Trophoblast cell (in vitro differentiated cells and primary cell): Measurements from ENCODE around the gene DLGAP1.

Experiments
- DNase-seq, 2 donors: peaks; one replicate each; pipeline ENCODE4 v3.0.0-alpha.2; 2016
- H2AFZ ChIP-seq: 2 replicates; pipeline ENCODE4 v1.6.1; 2013; ENCODE audit warnings: low read length, moderate library complexity, mild to moderate bottlenecking; ENCODE audit not compliant: insufficient read depth, poor library complexity
- H2AK5ac ChIP-seq: 2 replicates; pipeline ENCODE4 v1.6.1; 2013; ENCODE audit warnings: mild to moderate bottlenecking, low read length
- H2BK120ac ChIP-seq: 2 replicates; pipeline ENCODE4 v1.6.1; 2013; ENCODE audit warnings: low read length, mild to moderate bottlenecking, moderate library complexity; ENCODE audit not compliant: insufficient read depth, poor library complexity
- H2BK12ac ChIP-seq: 2 replicates; pipeline ENCODE4 v1.6.1; 2013; ENCODE audit warnings: mild to moderate bottlenecking, low read length, moderate library complexity
- H2BK5ac ChIP-seq: 2 replicates; pipeline ENCODE4 v1.6.1; 2013; ENCODE audit warnings: low read length, low read depth, moderate library complexity, mild to moderate bottlenecking; ENCODE audit not compliant: poor library complexity
- H3K14ac ChIP-seq: 2 replicates; pipeline ENCODE4 v1.6.1; 2013; ENCODE audit warnings: mild to moderate bottlenecking, low read length
- H3K18ac ChIP-seq: 2 replicates; pipeline ENCODE4 v1.6.1; 2013; ENCODE audit warnings: mild to moderate bottlenecking, low read length
- H3K23ac ChIP-seq: 2 replicates; pipeline ENCODE4 v1.6.1; 2013; ENCODE audit warnings: low read length
- H3K27ac ChIP-seq: 2 replicates; pipeline ENCODE4 v1.5.1; 2013; ENCODE audit warnings: low read depth, mild to moderate bottlenecking, inconsistent platforms, low read length, moderate library complexity
- H3K27me3 ChIP-seq: 2 replicates; pipeline ENCODE4 v1.6.1; 2013; ENCODE audit warnings: inconsistent platforms, mild to moderate bottlenecking, low read length, moderate library complexity; ENCODE audit not compliant: insufficient read depth
- H3K36me3 ChIP-seq, 2 experiments: 1 replicate in 1 of 2; 2 replicates in 1 of 2; pipeline ENCODE4 v1.6.1; 2013; ENCODE audit warnings: low read length in 2 of 2, mild to moderate bottlenecking in 2 of 2, moderate library complexity in 1 of 2; ENCODE audit not compliant: insufficient read depth in 2 of 2, control insufficient read depth in 1 of 2
- H3K4ac ChIP-seq: 2 replicates; pipeline ENCODE4 v1.6.1; 2013; ENCODE audit warnings: low read depth, mild to moderate bottlenecking, low read length, moderate library complexity
- H3K4me1 ChIP-seq, 2 experiments: 1 replicate in 1 of 2; 2 replicates in 1 of 2; pipeline ENCODE4 v1.6.1; 2013; ENCODE audit warnings: low read length in 2 of 2, mild to moderate bottlenecking in 2 of 2, moderate library complexity in 1 of 2; ENCODE audit not compliant: insufficient read depth in 2 of 2, control insufficient read depth in 1 of 2
- H3K4me2 ChIP-seq: 2 replicates; pipeline ENCODE4 v1.6.1; 2013; ENCODE audit warnings: inconsistent platforms, mild to moderate bottlenecking, low read length, moderate library complexity
- H3K4me3 ChIP-seq: 2 replicates; pipeline ENCODE4 v1.5.1; 2013; ENCODE audit warnings: mild to moderate bottlenecking, low read depth, low read length, inconsistent platforms
- H3K79me1 ChIP-seq: one replicate; pipeline ENCODE4 v1.6.1; 2013; ENCODE audit warnings: low read length
- H3K79me2 ChIP-seq: 2 replicates; pipeline ENCODE4 v1.6.1; 2013; ENCODE audit warnings: low read length, mild to moderate bottlenecking; ENCODE audit not compliant: control insufficient read depth, insufficient read depth, poor library complexity
- H3K9ac ChIP-seq: 2 replicates; pipeline ENCODE4 v1.6.1; 2013; ENCODE audit warnings: mild to moderate bottlenecking, low read length
- H3K9me3 ChIP-seq: 2 replicates; pipeline ENCODE4 v1.6.1; 2013; ENCODE audit warnings: low read depth, mild to moderate bottlenecking, control low read depth, inconsistent platforms, low read length; ENCODE audit not compliant: insufficient read depth
- H4K12ac ChIP-seq: 2 replicates; pipeline ENCODE4 v1.6.1; 2013; ENCODE audit warnings: low read depth, mild to moderate bottlenecking, low read length, moderate library complexity
- H4K8ac ChIP-seq: 2 replicates; pipeline ENCODE4 v1.6.1; 2013; ENCODE audit warnings: low read depth, mild to moderate bottlenecking, low read length, moderate library complexity
- H4K91ac ChIP-seq: one replicate; pipeline ENCODE4 v1.6.1; 2013; ENCODE audit warnings: low read depth, mild to moderate bottlenecking, low read length, moderate library complexity
- WGBS: extraction: QIAGEN DNeasy Blood & Tissue Kit; methylation state at CpG from one replicate; pipeline ENCODE4 v1.1.7; 2013; ENCODE audit warnings: missing lambda C conversion rate; ENCODE audit not compliant: insufficient read length, insufficient coverage; ENCODE audit errors: extremely low coverage; 5-methylcytosine and 5-hydroxymethylcytosine counted together

DLGAP1 gene

GRCh38 chr18:3480827-3481573, 974.1 kb downstream of the DLGAP1 start:
- H4K12ac ChIP-seq = no peak overlapping the region
- H3K4ac ChIP-seq = no peak overlapping the region
- no peak overlapping the region for H4K8ac ChIP-seq
- no peak overlapping the region for H2BK120ac ChIP-seq
- H3K18ac ChIP-seq = no peak overlapping the region
- no CpG with 5 or more reads among the region's 5 CpGs for WGBS
- peaks cover 0 to 2% of the 10 kb centered on the region in 2 experiments for H3K4me1 ChIP-seq
- H4K91ac ChIP-seq = no peak overlapping the region
- H3K9ac ChIP-seq = no peak overlapping the region
- H3K9me3 ChIP-seq = no peaks in the 10 kb centered on the region
- no peak overlapping the region for H3K23ac ChIP-seq
- no peak overlapping the region for H3K4me2 ChIP-seq
- H3K27ac ChIP-seq = no peak overlapping the region
- no peaks in the 10 kb centered on the region for H3K36me3 ChIP-seq
- H3K79me1 ChIP-seq = no peaks in the 10 kb centered on the region
- no peaks in the 10 kb centered on the region for H3K27me3 ChIP-seq
- no peak overlapping the region for H2BK5ac ChIP-seq
- no peak for DNase-seq
- no peak overlapping the region for H3K4me3 ChIP-seq
- H3K79me2 ChIP-seq = no peaks in the 10 kb centered on the region
- no peak overlapping the region for H2AK5ac ChIP-seq
- H2BK12ac ChIP-seq = no peak overlapping the region
- no peak overlapping the region for H3K14ac ChIP-seq
- no peak overlapping the region for H2AFZ ChIP-seq

GRCh38 chr18:3479978-3480509, 975.1 kb downstream of the DLGAP1 start:
- no peak for DNase-seq
- no peaks in the 10 kb centered on the region for H3K9me3 ChIP-seq
- H3K23ac ChIP-seq = no peak overlapping the region
- no peak overlapping the region for H2BK5ac ChIP-seq
- no peak overlapping the region for H3K4me2 ChIP-seq
- no peak overlapping the region for H3K4me3 ChIP-seq
- H2BK120ac ChIP-seq = no peak overlapping the region
- H3K4me1 ChIP-seq = peaks cover 0 to 2% of the 10 kb centered on the region in 2 experiments
- no peak overlapping the region for H3K9ac ChIP-seq
- no peak overlapping the region for H4K12ac ChIP-seq
- no peaks in the 10 kb centered on the region for H3K27me3 ChIP-seq
- no peaks in the 10 kb centered on the region for H3K79me1 ChIP-seq
- no peak overlapping the region for H2BK12ac ChIP-seq
- H3K14ac ChIP-seq = no peak overlapping the region
- H3K18ac ChIP-seq = no peak overlapping the region
- no CpG with 5 or more reads among the region's 5 CpGs for WGBS
- H2AK5ac ChIP-seq = no peak overlapping the region
- no peak overlapping the region for H3K27ac ChIP-seq
- no peaks in the 10 kb centered on the region for H3K36me3 ChIP-seq
- H3K4ac ChIP-seq = no peak overlapping the region
- H4K91ac ChIP-seq = no peak overlapping the region
- H4K8ac ChIP-seq = no peak overlapping the region
- no peak overlapping the region for H2AFZ ChIP-seq
- no peaks in the 10 kb centered on the region for H3K79me2 ChIP-seq

GRCh38 chr18:3478262-3478978, 976.7 kb downstream of the DLGAP1 start:
- H4K8ac ChIP-seq = no peak overlapping the region
- H2BK120ac ChIP-seq = no peak overlapping the region
- no peak overlapping the region for H3K4me2 ChIP-seq
- H2BK12ac ChIP-seq = no peak overlapping the region
- H3K36me3 ChIP-seq = no peaks in the 10 kb centered on the region
- no peak overlapping the region for H3K27ac ChIP-seq
- no peak overlapping the region for H2AK5ac ChIP-seq
- H3K9ac ChIP-seq = no peak overlapping the region
- H2AFZ ChIP-seq = no peak overlapping the region
- peaks cover 1% of the 10 kb centered on the region for H3K9me3 ChIP-seq
- H3K79me1 ChIP-seq = no peaks in the 10 kb centered on the region
- H4K12ac ChIP-seq = no peak overlapping the region
- H3K4ac ChIP-seq = no peak overlapping the region
- H3K27me3 ChIP-seq = no peaks in the 10 kb centered on the region
- H2BK5ac ChIP-seq = no peak overlapping the region
- no peaks in the 10 kb centered on the region for H3K79me2 ChIP-seq
- H3K4me1 ChIP-seq = peaks cover 0 to 2% of the 10 kb centered on the region in 2 experiments
- no peak overlapping the region for H3K23ac ChIP-seq
- WGBS = no CpG with 5 or more reads among the region's 8 CpGs
- DNase-seq = no peak
- H3K14ac ChIP-seq = no peak overlapping the region
- H3K4me3 ChIP-seq = no peak overlapping the region
- no peak overlapping the region for H3K18ac ChIP-seq
- H4K91ac ChIP-seq = no peak overlapping the region

- H3K4ac ChIP-seq = no peak overlapping the region
- no peak overlapping the region for H2AFZ ChIP-seq
Observed at GRCh38 chr18:3472681-3473544, 982.2 kb downstream of the DLGAP1 start.

More at GRCh38 chr18:3472681-3473544, 982.2 kb downstream of the DLGAP1 start:
- H3K23ac ChIP-seq = no peak overlapping the region
- no peaks in the 10 kb centered on the region for H3K79me2 ChIP-seq
- no peak overlapping the region for H4K12ac ChIP-seq
- no peak overlapping the region for H3K14ac ChIP-seq
- H3K9me3 ChIP-seq = peaks cover 1% of the 10 kb centered on the region
- no peaks in the 10 kb centered on the region for H3K36me3 ChIP-seq
- H3K27ac ChIP-seq = no peak overlapping the region
- H2AK5ac ChIP-seq = no peak overlapping the region
- H3K4me3 ChIP-seq = no peak overlapping the region
- H3K4me2 ChIP-seq = no peak overlapping the region
- H2BK5ac ChIP-seq = no peak overlapping the region
- no peaks in the 10 kb centered on the region for H3K79me1 ChIP-seq
- H4K91ac ChIP-seq = no peak overlapping the region
- no peak overlapping the region for H3K9ac ChIP-seq
- no peak overlapping the region for H2BK120ac ChIP-seq
- H4K8ac ChIP-seq = no peak overlapping the region
- H3K27me3 ChIP-seq = no peaks in the 10 kb centered on the region
- H3K18ac ChIP-seq = no peak overlapping the region
- no peak for DNase-seq
- WGBS = no CpG with 5 or more reads among the region's 18 CpGs
- no peak overlapping the region for H2BK12ac ChIP-seq
- peaks cover 0 to 2% of the 10 kb centered on the region in 2 experiments for H3K4me1 ChIP-seq
